K562 (cell line): ENCODE measurements around the gene KCP. TPM values are rescaled to one million over a fixed set of nuclear protein-coding genes. Genes with fewer than 3 reads are reported as not detected.
A peak's percentile ranks its signal among the peaks of the same experiment; 100 is the strongest.

ENCODE experiments used
- CBX5 ChIP-seq: IDR thresholded peaks from 2 replicates; pipeline ENCODE4 v1.6.1; 2014; ENCODE audit warnings: low read depth, borderline replicate concordance
- MIER1 ChIP-seq: fragments of 450-650 bp; IDR thresholded peaks from 2 replicates; pipeline ENCODE4 v1.6.1; 2016; ENCODE audit warnings: antibody characterized with exemption, mild to moderate bottlenecking, low read depth
- MYC ChIP-seq, 2 experiments: fragments of 250-450 bp in 1 of 2; sonication (Bioruptor Pico) in 1 of 2; IDR thresholded peaks; 2 replicates each; pipeline versions ENCODE4 v1.5.1 to v1.6.1; 2012 to 2021; ENCODE audit warnings: low read depth in 2 of 2, borderline replicate concordance in 1 of 2, improper control_type of control experiment in 1 of 2, low read length in 1 of 2, mild to moderate bottlenecking in 1 of 2, moderate library complexity in 1 of 2
- RBM15 ChIP-seq: fragments of 200-400 bp; formaldehyde crosslinking; IDR thresholded peaks from 2 replicates; pipeline ENCODE4 v1.6.1; 2018; ENCODE audit warnings: mild to moderate bottlenecking, low read length, moderate library complexity; ENCODE audit not compliant: insufficient read depth
- SIX5 ChIP-seq, 2 experiments: IDR thresholded peaks; 2 replicates each; pipeline ENCODE4 v1.6.1; 2011; ENCODE audit warnings: low read length in 2 of 2, borderline replicate concordance in 1 of 2, low read depth in 1 of 2, mild to moderate bottlenecking in 1 of 2, moderate library complexity in 1 of 2; ENCODE audit not compliant: insufficient read depth in 1 of 2
- TEAD1 ChIP-seq, 2 experiments: fragments of 450-650 bp in 1 of 2; sonication (generic) in 1 of 2; formaldehyde crosslinking; IDR thresholded peaks; 2 replicates each; pipeline versions ENCODE4 v1.4.0 to v1.8.0; 2020 to 2022; ENCODE audit warnings: mild to moderate bottlenecking in 2 of 2, missing genetic modification reagents in 1 of 2
- THRAP3 ChIP-seq: fragments of 450-650 bp; IDR thresholded peaks from 2 replicates; pipeline ENCODE4 v1.6.1; 2016; ENCODE audit warnings: mild to moderate bottlenecking, inconsistent platforms, borderline replicate concordance
- TOE1 ChIP-seq, 2 experiments: fragments of 450-650 bp in 1 of 2; sonication (generic) in 1 of 2; formaldehyde crosslinking in 1 of 2; IDR thresholded peaks; 2 replicates each; pipeline versions ENCODE4 v1.7.1 to v1.8.0; 2016 to 2022; ENCODE audit warnings: borderline replicate concordance in 2 of 2, mild to moderate bottlenecking in 2 of 2, antibody characterized with exemption in 1 of 2, inconsistent platforms in 1 of 2, low read depth in 1 of 2, missing genetic modification reagents in 1 of 2, moderate library complexity in 1 of 2
- ZNF274 ChIP-seq: IDR thresholded peaks from 2 replicates; pipeline ENCODE4 v1.6.1; 2011; ENCODE audit warnings: low read depth, mild to moderate bottlenecking, low read length, moderate library complexity, borderline replicate concordance
- ZNF3 ChIP-seq: fragments of 250-450 bp; sonication (Bioruptor Pico); IDR thresholded peaks from 2 replicates; pipeline ENCODE4 v1.5.0; 2021; ENCODE audit warnings: mild to moderate bottlenecking, moderate library complexity
- ZNF586 ChIP-seq: fragments of 450-650 bp; formaldehyde crosslinking; conservative IDR thresholded peaks from 2 replicates; pipeline ENCODE4 v1.4.0; 2020; ENCODE audit warnings: mild to moderate bottlenecking, moderate library complexity
- ZNF589 ChIP-seq: fragments of 200-800 bp; sonication (Bioruptor generic); IDR thresholded peaks from 2 replicates; pipeline ENCODE4 v1.6.1; 2016; ENCODE audit warnings: low read depth, missing genetic modification characterization, missing compliant biosample characterization
- polyA plus RNA-seq, 8 experiments: library from polyadenylated mRNA; depleted of rRNA in 4 of 8; stranded (reverse) in 5 of 8; unstranded in 3 of 8; fragments of >200 nt; fragmentation: Nextera tagmentation in 2 of 8; fragmentation: Illumina TruSeq in 1 of 8; extraction: Ambion mirVana in 2 of 8; extraction: Trizol in 1 of 8; gene quantifications; 2 replicates each; pipeline versions ENCODE4 v1.2.1 to v1.2.3, GENCODE V29; 2011 to 2014; ENCODE audit warnings: inconsistent platforms in 1 of 8, missing spikeins in 1 of 8
- total RNA-seq, 7 experiments: library from RNA; depleted of rRNA in 6 of 7; stranded (reverse); fragments of >200 nt in 6 of 7; fragmentation: Illumina TruSeq in 2 of 7; extraction: Trizol in 2 of 7; gene quantifications; 2 replicates each; pipeline versions ENCODE4 v1.2.1 to v1.2.3, GENCODE V29; 2011 to 2021; ENCODE audit warnings: low replicate concordance in 1 of 7
- TF ChIP-seq, protein P1 (sequence below): fragments of 450-650 bp; IDR thresholded peaks from 2 replicates; pipeline ENCODE4 v1.6.1; 2018; ENCODE audit not compliant: partially characterized antibody
- TF ChIP-seq, protein P2 (sequence below): sonication (generic); formaldehyde crosslinking; IDR thresholded peaks from 2 replicates; pipeline ENCODE4 v1.8.0; 2023; ENCODE audit warnings: mild to moderate bottlenecking, missing genetic modification reagents
- TF ChIP-seq, protein P3 (sequence below): IDR thresholded peaks from 2 replicates; pipeline ENCODE4 v1.6.1; 2012; ENCODE audit warnings: low read depth, low read length, improper control_type of control experiment, borderline replicate concordance
- TF ChIP-seq, protein P4 (sequence below): fragments of 450-650 bp; IDR thresholded peaks from 2 replicates; pipeline ENCODE4 v1.6.1; 2018; ENCODE audit warnings: mild to moderate bottlenecking, low read depth; ENCODE audit not compliant: partially characterized antibody

The KCP gene
- total and polyA plus RNA-seq, 9 of the 15 experiments (the other 6 are each of a cell fraction or from before 2014, with no cell fraction given): 0.06 to 0.17 (median 0.12) TPM; not detected in 3

DNA sequence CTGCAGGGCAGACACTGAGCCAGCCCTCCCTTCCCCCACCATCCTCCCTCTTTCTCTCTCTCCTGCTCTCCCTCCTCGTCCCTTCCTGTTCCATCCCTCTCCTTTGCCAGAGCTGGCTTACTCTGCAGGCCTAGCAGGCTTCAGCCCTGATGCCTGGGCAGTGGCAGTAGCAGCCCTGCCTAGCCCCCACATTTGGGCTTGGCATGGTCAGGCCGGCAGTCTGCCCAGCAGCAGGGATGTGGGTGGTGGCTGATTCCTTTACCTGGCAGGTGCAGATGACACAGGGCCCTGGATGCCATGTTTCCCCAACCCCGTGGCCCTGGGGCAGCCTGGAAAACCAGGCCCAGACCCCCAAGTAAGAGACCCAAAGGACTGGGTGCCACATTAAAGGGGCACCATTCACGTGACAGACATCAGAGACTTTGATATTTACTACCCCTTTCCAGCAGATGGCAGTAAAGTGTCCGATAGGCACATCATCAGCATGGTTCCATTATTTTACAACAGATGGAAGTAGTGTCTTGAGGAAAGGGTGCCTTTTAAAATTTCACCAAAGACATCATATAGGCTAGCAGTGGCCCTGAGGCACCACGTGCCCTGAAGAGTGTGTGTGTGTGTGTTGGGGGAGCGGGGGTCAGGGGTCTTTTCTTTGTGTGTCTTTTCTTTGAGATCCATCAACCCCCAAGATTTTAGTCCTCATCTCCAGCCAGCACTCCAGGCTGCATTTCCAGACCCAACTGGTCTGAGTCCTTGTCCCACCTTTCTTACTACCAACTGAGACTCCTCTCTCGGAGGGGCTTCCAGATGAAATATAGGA lies 5.9 kb downstream of the KCP start (continued):
- TF ChIP-seq, protein P1, sequence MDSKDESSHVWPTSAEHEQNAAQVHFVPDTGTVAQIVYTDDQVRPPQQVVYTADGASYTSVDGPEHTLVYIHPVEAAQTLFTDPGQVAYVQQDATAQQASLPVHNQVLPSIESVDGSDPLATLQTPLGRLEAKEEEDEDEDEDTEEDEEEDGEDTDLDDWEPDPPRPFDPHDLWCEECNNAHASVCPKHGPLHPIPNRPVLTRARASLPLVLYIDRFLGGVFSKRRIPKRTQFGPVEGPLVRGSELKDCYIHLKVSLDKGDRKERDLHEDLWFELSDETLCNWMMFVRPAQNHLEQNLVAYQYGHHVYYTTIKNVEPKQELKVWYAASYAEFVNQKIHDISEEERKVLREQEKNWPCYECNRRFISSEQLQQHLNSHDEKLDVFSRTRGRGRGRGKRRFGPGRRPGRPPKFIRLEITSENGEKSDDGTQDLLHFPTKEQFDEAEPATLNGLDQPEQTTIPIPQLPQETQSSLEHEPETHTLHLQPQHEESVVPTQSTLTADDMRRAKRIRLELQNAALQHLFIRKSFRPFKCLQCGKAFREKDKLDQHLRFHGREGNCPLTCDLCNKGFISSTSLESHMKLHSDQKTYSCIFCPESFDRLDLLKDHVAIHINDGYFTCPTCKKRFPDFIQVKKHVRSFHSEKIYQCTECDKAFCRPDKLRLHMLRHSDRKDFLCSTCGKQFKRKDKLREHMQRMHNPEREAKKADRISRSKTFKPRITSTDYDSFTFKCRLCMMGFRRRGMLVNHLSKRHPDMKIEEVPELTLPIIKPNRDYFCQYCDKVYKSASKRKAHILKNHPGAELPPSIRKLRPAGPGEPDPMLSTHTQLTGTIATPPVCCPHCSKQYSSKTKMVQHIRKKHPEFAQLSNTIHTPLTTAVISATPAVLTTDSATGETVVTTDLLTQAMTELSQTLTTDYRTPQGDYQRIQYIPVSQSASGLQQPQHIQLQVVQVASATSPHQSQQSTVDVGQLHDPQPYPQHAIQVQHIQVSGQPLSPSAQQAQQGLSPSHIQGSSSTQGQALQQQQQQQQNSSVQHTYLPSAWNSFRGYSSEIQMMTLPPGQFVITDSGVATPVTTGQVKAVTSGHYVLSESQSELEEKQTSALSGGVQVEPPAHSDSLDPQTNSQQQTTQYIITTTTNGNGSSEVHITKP: no peak
- TF ChIP-seq RBM15: no peak
- TF ChIP-seq CBX5: no peak
- TF ChIP-seq, protein P2, sequence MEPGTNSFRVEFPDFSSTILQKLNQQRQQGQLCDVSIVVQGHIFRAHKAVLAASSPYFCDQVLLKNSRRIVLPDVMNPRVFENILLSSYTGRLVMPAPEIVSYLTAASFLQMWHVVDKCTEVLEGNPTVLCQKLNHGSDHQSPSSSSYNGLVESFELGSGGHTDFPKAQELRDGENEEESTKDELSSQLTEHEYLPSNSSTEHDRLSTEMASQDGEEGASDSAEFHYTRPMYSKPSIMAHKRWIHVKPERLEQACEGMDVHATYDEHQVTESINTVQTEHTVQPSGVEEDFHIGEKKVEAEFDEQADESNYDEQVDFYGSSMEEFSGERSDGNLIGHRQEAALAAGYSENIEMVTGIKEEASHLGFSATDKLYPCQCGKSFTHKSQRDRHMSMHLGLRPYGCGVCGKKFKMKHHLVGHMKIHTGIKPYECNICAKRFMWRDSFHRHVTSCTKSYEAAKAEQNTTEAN: no peak
- TF ChIP-seq ZNF274: no peak
- TF ChIP-seq TOE1 (IDR thresholded peaks at IDR 0.05; ENCODE audit: borderline replicate concordance): peak; percentile 80; the same call in 1 of the 2 replicates
- TF ChIP-seq TOE1 (CRISPR knock-in tag; IDR thresholded peaks at IDR 0.05; ENCODE audit: borderline replicate concordance, low read depth): no peak
- TF ChIP-seq, protein P3, sequence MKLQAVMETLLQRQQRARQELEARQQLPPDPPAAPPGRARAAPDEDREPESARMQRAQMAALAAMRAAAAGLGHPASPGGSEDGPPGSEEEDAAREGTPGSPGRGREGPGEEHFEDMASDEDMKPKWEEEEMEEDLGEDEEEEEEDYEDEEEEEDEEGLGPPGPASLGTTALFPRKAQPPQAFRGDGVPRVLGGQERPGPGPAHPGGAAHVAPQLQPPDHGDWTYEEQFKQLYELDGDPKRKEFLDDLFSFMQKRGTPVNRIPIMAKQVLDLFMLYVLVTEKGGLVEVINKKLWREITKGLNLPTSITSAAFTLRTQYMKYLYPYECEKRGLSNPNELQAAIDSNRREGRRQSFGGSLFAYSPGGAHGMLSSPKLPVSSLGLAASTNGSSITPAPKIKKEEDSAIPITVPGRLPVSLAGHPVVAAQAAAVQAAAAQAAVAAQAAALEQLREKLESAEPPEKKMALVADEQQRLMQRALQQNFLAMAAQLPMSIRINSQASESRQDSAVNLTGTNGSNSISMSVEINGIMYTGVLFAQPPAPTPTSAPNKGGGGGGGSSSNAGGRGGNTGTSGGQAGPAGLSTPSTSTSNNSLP: peak; percentile 43; the same call in 1 of the 2 replicates
- TF ChIP-seq, protein P4, sequence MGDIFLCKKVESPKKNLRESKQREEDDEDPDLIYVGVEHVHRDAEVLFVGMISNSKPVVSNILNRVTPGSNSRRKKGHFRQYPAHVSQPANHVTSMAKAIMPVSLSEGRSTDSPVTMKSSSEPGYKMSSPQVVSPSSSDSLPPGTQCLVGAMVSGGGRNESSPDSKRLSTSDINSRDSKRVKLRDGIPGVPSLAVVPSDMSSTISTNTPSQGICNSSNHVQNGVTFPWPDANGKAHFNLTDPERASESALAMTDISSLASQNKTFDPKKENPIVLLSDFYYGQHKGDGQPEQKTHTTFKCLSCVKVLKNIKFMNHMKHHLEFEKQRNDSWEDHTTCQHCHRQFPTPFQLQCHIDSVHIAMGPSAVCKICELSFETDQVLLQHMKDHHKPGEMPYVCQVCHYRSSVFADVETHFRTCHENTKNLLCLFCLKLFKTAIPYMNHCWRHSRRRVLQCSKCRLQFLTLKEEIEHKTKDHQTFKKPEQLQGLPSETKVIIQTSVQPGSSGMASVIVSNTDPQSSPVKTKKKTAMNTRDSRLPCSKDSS: no peak
- no peak for TF ChIP-seq ZNF3 (CRISPR knock-in tag)
- no peak for TF ChIP-seq MIER1
- TF ChIP-seq SIX5 (IDR thresholded peaks at IDR 0.05; ENCODE audit: borderline replicate concordance in 1 of 2, insufficient read depth in 1 of 2, low read depth in 1 of 2, low read length in 2 of 2): no peak
- TF ChIP-seq ZNF589 (CRISPR knock-in tag): peak; percentile 51
- no peak for TF ChIP-seq ZNF586 (CRISPR knock-in tag)
- TF ChIP-seq MYC (IDR thresholded peaks at IDR 0.05; ENCODE audit: low read depth, low read length): peak; percentile 29; the same call in 1 of the 2 replicates
- TF ChIP-seq MYC (CRISPR knock-in tag; IDR thresholded peaks at IDR 0.05; ENCODE audit: borderline replicate concordance, low read depth): no peak
- TF ChIP-seq THRAP3: no peak
- peak in 1 of 2 experiments; percentile 33; a peak in 1 of 4 replicates for TF ChIP-seq TEAD1 (CRISPR knock-in tag; IDR thresholded peaks at IDR 0.05)
